HL-60 (cell line): ENCODE results near the gene SPDEF.
A peak's percentile ranks its signal among the peaks of the same experiment; 100 is the strongest.

Source experiments
- DNase-seq, 2 experiments: peaks; one replicate each; pipeline ENCODE4 v3.0.0-alpha.2; 2010 to 2020; ENCODE audit warnings: low read depth in 1 of 2, low spot score in 1 of 2
- H3K27ac ChIP-seq: fragments of 250-450 bp; sonication (Bioruptor Pico); replicated peaks from 2 replicates; pipeline ENCODE4 v1.5.1; 2020; ENCODE audit warnings: mild to moderate bottlenecking, moderate library complexity
- H3K27me3 ChIP-seq: fragments of 250-450 bp; sonication (Bioruptor Pico); 2 replicates; pipeline ENCODE4 v1.5.1; 2021; ENCODE audit warnings: mild to moderate bottlenecking, moderate library complexity; ENCODE audit not compliant: insufficient read depth, poor library complexity, severe bottlenecking
- H3K4me3 ChIP-seq: replicated peaks from 2 replicates; pipeline ENCODE4 v1.5.1; 2011; ENCODE audit warnings: mild to moderate bottlenecking, control low read depth, low read length; ENCODE audit not compliant: insufficient read depth
- CTCF ChIP-seq: IDR thresholded peaks from one replicate; pipeline ENCODE4 v1.5.1; 2011; ENCODE audit warnings: low read length, control low read depth, inconsistent platforms; ENCODE audit not compliant: insufficient read depth
- GABPA ChIP-seq: IDR thresholded peaks from 2 replicates; pipeline ENCODE4 v1.6.1; 2012; ENCODE audit warnings: low read depth
- POLR2AphosphoS5 ChIP-seq: IDR thresholded peaks from 2 replicates; pipeline ENCODE4 v1.6.1; 2012; ENCODE audit warnings: low read depth
- SPI1 ChIP-seq: IDR thresholded peaks from 2 replicates; pipeline ENCODE4 v1.6.1; 2012; ENCODE audit warnings: low read depth, mild to moderate bottlenecking, borderline replicate concordance
- TF ChIP-seq, protein P1 (sequence below): IDR thresholded peaks from 2 replicates; pipeline ENCODE4 v1.6.1; 2012; ENCODE audit warnings: low read depth; ENCODE audit not compliant: insufficient replicate concordance

SPDEF gene

GRCh38 chr6:34528996-34529664 lies 27.0 kb downstream of the SPDEF start:
- H3K27ac ChIP-seq: no peak overlapping the region
- DNase-seq: no peak
- no peaks in the 10 kb centered on the region for H3K27me3 ChIP-seq
- TF ChIP-seq POLR2AphosphoS5 (no peak), SPI1 (no peak), CTCF (no peak), GABPA (no peak)
- TF ChIP-seq, protein P1, sequence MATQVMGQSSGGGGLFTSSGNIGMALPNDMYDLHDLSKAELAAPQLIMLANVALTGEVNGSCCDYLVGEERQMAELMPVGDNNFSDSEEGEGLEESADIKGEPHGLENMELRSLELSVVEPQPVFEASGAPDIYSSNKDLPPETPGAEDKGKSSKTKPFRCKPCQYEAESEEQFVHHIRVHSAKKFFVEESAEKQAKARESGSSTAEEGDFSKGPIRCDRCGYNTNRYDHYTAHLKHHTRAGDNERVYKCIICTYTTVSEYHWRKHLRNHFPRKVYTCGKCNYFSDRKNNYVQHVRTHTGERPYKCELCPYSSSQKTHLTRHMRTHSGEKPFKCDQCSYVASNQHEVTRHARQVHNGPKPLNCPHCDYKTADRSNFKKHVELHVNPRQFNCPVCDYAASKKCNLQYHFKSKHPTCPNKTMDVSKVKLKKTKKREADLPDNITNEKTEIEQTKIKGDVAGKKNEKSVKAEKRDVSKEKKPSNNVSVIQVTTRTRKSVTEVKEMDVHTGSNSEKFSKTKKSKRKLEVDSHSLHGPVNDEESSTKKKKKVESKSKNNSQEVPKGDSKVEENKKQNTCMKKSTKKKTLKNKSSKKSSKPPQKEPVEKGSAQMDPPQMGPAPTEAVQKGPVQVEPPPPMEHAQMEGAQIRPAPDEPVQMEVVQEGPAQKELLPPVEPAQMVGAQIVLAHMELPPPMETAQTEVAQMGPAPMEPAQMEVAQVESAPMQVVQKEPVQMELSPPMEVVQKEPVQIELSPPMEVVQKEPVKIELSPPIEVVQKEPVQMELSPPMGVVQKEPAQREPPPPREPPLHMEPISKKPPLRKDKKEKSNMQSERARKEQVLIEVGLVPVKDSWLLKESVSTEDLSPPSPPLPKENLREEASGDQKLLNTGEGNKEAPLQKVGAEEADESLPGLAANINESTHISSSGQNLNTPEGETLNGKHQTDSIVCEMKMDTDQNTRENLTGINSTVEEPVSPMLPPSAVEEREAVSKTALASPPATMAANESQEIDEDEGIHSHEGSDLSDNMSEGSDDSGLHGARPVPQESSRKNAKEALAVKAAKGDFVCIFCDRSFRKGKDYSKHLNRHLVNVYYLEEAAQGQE: no peak
- H3K4me3 ChIP-seq: no peak overlapping the region

- no peak for DNase-seq
- TF ChIP-seq POLR2AphosphoS5 (no peak), GABPA (no peak), SPI1 (no peak), CTCF (no peak)
- TF ChIP-seq, protein P1: no peak
- Histone ChIP-seq H3K4me3 (no peak overlapping the region), H3K27ac (no peak overlapping the region), H3K27me3 (no peaks in the 10 kb centered on the region)
Observed at GRCh38 chr6:34527751-34528670, 28.1 kb downstream of the SPDEF start.

- Histone ChIP-seq H3K27ac (no peak overlapping the region), H3K27me3 (no peaks in the 10 kb centered on the region), H3K4me3 (peak overlapping the region; percentile 15)
- no peak for TF ChIP-seq POLR2AphosphoS5
- TF ChIP-seq, protein P1: no peak
- TF ChIP-seq GABPA: no peak
- peak; percentile 55 for TF ChIP-seq CTCF
- TF ChIP-seq SPI1: no peak
- DNase-seq: peak; percentile 88 to 93
Observed at GRCh38 chr6:34526992-34527728, 29.0 kb downstream of the SPDEF start.
